NCI-H2081 (cell line): ENCODE measurements around the gene GNGT1.

Experiments used
- DNase-seq, 2 experiments: peaks; one replicate each; lab custom pipeline; 2025; lab: John Stamatoyannopoulos, UW

Gene GNGT1

DNA sequence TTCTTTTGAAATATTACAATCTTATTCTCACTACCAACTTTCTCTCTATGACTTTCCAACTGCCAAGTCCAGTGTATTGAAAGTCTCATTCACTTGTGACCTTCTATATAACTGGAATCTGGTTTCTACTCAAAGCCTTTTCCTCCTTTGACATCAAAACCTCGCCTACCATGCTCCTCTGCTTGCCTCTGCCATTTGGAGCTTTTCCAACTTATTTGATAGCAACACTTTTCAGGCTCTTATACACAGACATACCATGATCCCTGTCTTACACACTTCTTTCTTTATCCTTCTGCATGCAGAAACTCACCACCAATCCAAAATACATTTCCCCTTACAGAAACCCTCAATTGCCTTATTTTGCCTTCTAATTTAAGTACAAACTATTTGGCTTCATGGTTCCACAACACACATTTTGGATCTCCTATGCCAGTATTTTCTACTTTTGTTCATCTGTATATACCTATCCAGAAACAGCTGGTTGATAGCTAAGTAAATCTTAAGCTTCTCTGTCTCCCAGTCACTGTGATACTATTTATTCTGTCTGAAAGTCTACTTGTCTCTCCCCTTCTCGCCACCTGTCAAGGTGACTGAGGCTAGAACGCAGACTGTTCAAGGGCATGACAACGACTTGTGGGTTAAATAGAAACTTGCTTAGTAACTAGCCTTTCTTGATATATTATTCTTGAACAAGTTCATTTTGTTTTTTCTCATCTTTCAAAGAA lies 37.6 kb downstream of the GNGT1 start:
- no peak for DNase-seq

GRCh38 chr7:93944673-93945072 lies 38.3 kb downstream of the GNGT1 start:
- DNase-seq = no peak

- DNase-seq = no peak
These were observed 38.7 kb downstream of the GNGT1 start for GRCh38 chr7:93945083-93945482.

GRCh38 chr7:93945756-93946535 lies 39.6 kb downstream of the GNGT1 start:
- no peak for DNase-seq

DNA sequence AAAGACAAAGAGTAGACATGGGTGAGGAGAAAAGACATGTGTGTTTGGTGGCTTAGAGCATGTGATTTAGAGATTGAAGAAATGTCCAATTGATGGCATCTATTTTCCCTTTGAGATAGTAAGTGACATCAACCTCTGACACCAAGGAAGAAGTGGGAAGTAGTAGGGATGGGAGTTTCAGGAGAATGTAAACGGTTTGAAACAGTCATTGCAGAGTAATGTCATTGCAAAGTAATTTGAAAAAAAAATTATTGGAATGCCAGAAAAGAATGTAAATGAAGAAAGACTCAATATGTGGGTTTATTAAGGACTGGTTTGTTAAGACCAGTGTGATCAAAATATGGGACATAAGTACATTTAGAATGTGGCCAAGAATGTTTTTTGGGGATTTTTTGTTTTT lies 41.7 kb downstream of the GNGT1 start:
- no peak for DNase-seq

DNA sequence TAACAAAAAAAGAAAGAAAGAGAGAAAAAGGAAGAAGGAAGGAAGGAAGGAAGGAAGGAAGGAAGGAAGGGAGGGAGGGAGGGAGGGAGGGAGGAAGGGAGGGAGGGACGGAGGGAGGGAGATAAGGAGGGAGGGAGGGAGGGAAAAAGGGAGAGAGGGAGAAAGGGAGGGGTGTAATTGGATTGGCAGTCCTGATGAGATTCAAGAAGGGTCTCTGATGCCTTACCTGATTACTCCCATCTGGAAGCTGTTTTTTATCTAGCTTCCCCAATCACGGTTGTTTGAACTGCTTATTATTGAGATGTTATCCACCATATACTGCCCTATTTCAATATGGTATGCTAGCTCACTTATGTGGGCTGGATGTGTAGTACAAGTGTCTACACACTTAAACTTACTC lies 42.5 kb downstream of the GNGT1 start:
- DNase-seq = no peak

GRCh38 chr7:93949423-93949822 lies 43.1 kb downstream of the GNGT1 start:
- DNase-seq = no peak

DNA sequence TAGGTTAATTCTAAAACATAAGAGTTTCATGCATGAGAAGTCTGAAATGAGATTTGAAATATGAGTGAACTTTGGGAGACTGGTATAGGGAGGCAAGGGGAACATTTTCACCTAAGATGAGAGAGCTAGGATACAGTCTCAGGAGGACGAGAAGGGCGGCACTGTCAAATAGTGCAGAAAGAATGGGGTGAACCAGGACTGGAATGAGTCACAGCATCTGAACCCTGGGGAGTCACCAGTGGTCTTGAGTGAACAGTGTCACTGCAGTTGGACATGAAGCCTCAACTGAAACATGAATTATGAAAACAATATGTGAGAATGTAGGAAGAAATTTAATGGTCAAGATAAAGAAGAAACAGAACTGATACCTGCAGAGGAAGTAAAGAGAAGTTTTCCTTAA lies 48.9 kb downstream of the GNGT1 start:
- no peak for DNase-seq

GRCh38 chr7:93957767-93958166 lies 51.4 kb downstream of the GNGT1 start:
- no peak for DNase-seq

GRCh38 chr7:93958216-93958615 lies 51.8 kb downstream of the GNGT1 start:
- no peak for DNase-seq

DNA sequence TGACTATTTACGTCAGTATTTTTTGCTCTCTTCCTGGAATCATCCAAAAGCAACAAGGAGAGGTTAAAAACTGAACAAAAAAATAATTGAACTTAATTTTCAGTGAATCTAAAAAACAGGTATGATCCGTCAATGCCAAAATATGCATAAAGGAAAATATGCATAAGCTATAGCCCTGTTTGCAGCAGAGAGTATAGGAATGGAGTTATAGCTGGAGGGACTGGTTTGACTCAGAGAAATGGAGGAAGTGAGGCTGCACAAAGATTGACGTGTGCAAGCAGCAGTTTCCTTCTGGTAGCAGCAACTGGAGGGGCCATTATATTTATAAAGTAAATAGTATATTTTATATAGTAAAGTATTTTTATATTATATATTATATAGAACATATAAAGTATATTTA lies 52.3 kb downstream of the GNGT1 start:
- DNase-seq = no peak
